Heart left ventricle (tissue), 16 donors: Measurements from ENCODE around the gene TUT4. TPM values are rescaled to one million over a fixed set of nuclear protein-coding genes. Genes with fewer than 3 reads are reported as not detected.

Experiments
- ATAC-seq, 4 donors: fragments of 200-7000 bp; cut with Tn5 transposase; one replicate each; pipeline ENCODE4 v1.9.1; 2020 to 2022; ENCODE audit warnings: moderate library complexity in 4 of 4, mild to moderate bottlenecking in 3 of 4, moderate number of reproducible peaks in 1 of 4
- DNase-seq, 5 donors: peaks; one replicate each; pipeline ENCODE4 v3.0.0-alpha.2; 2020
- H3K27ac ChIP-seq, 12 donors: fragments of 200-600 bp; sonication (generic) in 4 of 12; one replicate each; pipeline versions ENCODE4 v1.5.0 to v1.8.0; 2016 to 2022; ENCODE audit warnings: mild to moderate bottlenecking in 2 of 12
- H3K27me3 ChIP-seq, 9 donors: fragments of 200-600 bp; sonication (generic) in 2 of 9; one replicate each; pipeline versions ENCODE4 v1.5.1 to v1.8.0; 2016 to 2022; ENCODE audit warnings: mild to moderate bottlenecking in 3 of 9
- H3K36me3 ChIP-seq, 9 donors: fragments of 200-600 bp; sonication (generic) in 2 of 9; one replicate each; pipeline versions ENCODE4 v1.5.0 to v1.8.0; 2018 to 2022; ENCODE audit warnings: mild to moderate bottlenecking in 2 of 9
- H3K4me1 ChIP-seq, 12 donors: fragments of 200-600 bp; sonication (generic) in 4 of 12; one replicate each; pipeline versions ENCODE4 v1.5.0 to v1.8.0; 2016 to 2022; ENCODE audit warnings: mild to moderate bottlenecking in 3 of 12
- H3K4me3 ChIP-seq, 12 donors: fragments of 200-600 bp; sonication (generic) in 4 of 12; one replicate each; pipeline versions ENCODE4 v1.5.0 to v1.8.0; 2017 to 2022; ENCODE audit warnings: mild to moderate bottlenecking in 9 of 12, moderate library complexity in 4 of 12
- H3K9me3 ChIP-seq, 12 donors: fragments of 200-600 bp; sonication (generic) in 4 of 12; one replicate each; pipeline versions ENCODE4 v1.5.0 to v1.8.0; 2016 to 2022; ENCODE audit warnings: mild to moderate bottlenecking in 1 of 12
- POLR2A ChIP-seq, 2 donors: fragments of 450-650 bp; IDR thresholded peaks; one replicate each; pipeline ENCODE4 v1.6.1; 2017; ENCODE audit warnings: antibody characterized with exemption in 2 of 2, mild to moderate bottlenecking in 2 of 2, moderate library complexity in 2 of 2
- WGBS, 4 donors: extraction: QIAGEN DNeasy Blood & Tissue Kit in 2 of 4; methylation state at CpG; one replicate each; pipeline versions ENCODE4 v1.1.5 to v1.1.7; 2013 to 2018; 5-methylcytosine and 5-hydroxymethylcytosine counted together
- intact Hi-C, 10 donors: fragments of 100-400 bp; cut with DNase I; formaldehyde crosslinking; loops; one replicate each; pipeline versions ENCODE4 v1.11.1 to v1.14.2; 2022
- polyA plus RNA-seq, 2 donors: library from polyadenylated mRNA; stranded (reverse); fragments of 200-250 nt; gene quantifications; one replicate each; pipeline ENCODE4 v1.2.3, GENCODE V29; 2013
- total RNA-seq, 9 donors: library from RNA; depleted of rRNA in 2 of 9; stranded (reverse); fragments of >200 nt in 2 of 9; fragmentation: NEBNext Ultra II Directional in 3 of 9; extraction: Animal tissue kit (Norgen Biotek cat#: 25700) in 3 of 9; gene quantifications; one replicate each; pipeline versions ENCODE4 v1.1.0 to v1.2.4, GENCODE V29; 2016 to 2023
- TF ChIP-seq, protein P1 (sequence below), 12 donors: fragments of 200-600 bp; sonication (generic) in 4 of 12; IDR thresholded peaks; one replicate each; pipeline versions ENCODE4 v1.5.0 to v1.8.0; 2018 to 2022; ENCODE audit warnings: antibody characterized with exemption in 12 of 12, mild to moderate bottlenecking in 5 of 12
- donor health status: ischemic (EF 13 %, LVEDD 7.1; RV severe dilation, severe dysfunction).
- donor health status: healthy with polysubstance abuse.
- donor health status: DM: no; HTN: yes; CAD: no.
- donor health status: DM: no; HTN: no; CAD: no.
- donor health status: ischemic (EF 25% LVEDD 6.9; RV normal size, moderate dysfunction).
- donor health status: ischemic (EF 25% LVEDD 5.7; RV mildly dilated, moderate dysfunction).
- donor health status: healthy.
- donor health status: DM: yes; HTN: yes; CAD: no.
- donor health status: ischemic (EF 35%, LVEDD 5.7; RV mildly dilated, moderate dysfunction).
- donor health status: nonischemic (EF 11% LVEDD 7.7; RV severe dilation, severe dysfunction).
- donor health status: DM: yes; HTN: yes; CAD: no.
- donor health status: PGD.
- donor health status: ischemic (EF 29% LVEDD 5.4; RV normal size, mild dysfunction).
- donor health status: nonischemic (EF 23%, LVEDD 6.1; RV moderate dilation, normal function).

The TUT4 gene
- total and polyA plus RNA-seq, 11 donors = 14.8 to 43.8 (median 30.4) TPM

DNA sequence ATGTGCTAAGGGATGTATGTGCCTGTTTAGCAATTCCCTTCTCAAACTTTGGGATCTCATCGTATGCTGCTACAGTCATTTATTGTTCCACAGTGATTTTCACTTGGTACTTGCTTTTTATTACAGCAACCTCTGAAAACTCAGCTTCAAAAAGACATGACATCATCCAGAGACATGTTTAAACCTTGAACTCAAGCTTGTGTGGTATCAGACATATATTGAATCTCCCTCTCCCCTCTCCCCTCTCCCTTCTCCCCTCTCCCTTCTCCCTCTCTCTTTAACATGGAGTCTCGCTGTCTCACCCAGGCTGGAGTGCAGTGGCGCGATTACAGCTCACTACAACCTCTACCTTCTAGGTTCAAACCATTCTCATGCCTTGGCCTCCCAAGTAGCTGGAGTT is 19.5 kb upstream of the TUT4 start:
- Histone ChIP-seq H3K27ac (no peak overlapping the region), H3K27me3 (no peaks in the 10 kb centered on the region), H3K36me3 (no peaks in the 10 kb centered on the region), H3K9me3 (no peaks in the 10 kb centered on the region), H3K4me1 (peaks cover 0 to 19% (median 0%) of the 10 kb centered on the region in 12 donors), H3K4me3 (no peak overlapping the region)
- DNase-seq = no peak
- WGBS, 4 donors = 96 to 98% (median 97%) methylated on average over 4 of the region's 4 CpGs
- intact Hi-C loops = loop anchor here in 1 of 10 donors (5.0 kb wide), 1 partner anchor 270 kb away; no protein-coding TSS in a partner anchor
- TF ChIP-seq POLR2A (IDR thresholded peaks at IDR 0.05) = no peak
- TF ChIP-seq, protein P1, sequence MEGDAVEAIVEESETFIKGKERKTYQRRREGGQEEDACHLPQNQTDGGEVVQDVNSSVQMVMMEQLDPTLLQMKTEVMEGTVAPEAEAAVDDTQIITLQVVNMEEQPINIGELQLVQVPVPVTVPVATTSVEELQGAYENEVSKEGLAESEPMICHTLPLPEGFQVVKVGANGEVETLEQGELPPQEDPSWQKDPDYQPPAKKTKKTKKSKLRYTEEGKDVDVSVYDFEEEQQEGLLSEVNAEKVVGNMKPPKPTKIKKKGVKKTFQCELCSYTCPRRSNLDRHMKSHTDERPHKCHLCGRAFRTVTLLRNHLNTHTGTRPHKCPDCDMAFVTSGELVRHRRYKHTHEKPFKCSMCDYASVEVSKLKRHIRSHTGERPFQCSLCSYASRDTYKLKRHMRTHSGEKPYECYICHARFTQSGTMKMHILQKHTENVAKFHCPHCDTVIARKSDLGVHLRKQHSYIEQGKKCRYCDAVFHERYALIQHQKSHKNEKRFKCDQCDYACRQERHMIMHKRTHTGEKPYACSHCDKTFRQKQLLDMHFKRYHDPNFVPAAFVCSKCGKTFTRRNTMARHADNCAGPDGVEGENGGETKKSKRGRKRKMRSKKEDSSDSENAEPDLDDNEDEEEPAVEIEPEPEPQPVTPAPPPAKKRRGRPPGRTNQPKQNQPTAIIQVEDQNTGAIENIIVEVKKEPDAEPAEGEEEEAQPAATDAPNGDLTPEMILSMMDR (IDR thresholded peaks at IDR 0.05) = no peak
- no peak for ATAC-seq

- DNase-seq (no peak), ATAC-seq (no peak)
- TF ChIP-seq, protein P1 (IDR thresholded peaks at IDR 0.05) = no peak
- no peak for TF ChIP-seq POLR2A (IDR thresholded peaks at IDR 0.05)
- Histone ChIP-seq H3K4me1 (peaks cover 0 to 19% (median 0%) of the 10 kb centered on the region in 12 donors), H3K9me3 (no peaks in the 10 kb centered on the region), H3K27me3 (no peaks in the 10 kb centered on the region), H3K27ac (no peak overlapping the region), H3K4me3 (no peak overlapping the region), H3K36me3 (no peaks in the 10 kb centered on the region)
- 77 to 88% (median 84%) methylated on average over 1 of the region's 1 CpG for WGBS, 4 donors
- intact Hi-C loops = loop anchor here in 1 of 10 donors (5.0 kb wide), 1 partner anchor 269 kb away; no protein-coding TSS in a partner anchor
Measured at GRCh38 chr1:52571783-52572182, 18.9 kb upstream of the TUT4 start.

DNA sequence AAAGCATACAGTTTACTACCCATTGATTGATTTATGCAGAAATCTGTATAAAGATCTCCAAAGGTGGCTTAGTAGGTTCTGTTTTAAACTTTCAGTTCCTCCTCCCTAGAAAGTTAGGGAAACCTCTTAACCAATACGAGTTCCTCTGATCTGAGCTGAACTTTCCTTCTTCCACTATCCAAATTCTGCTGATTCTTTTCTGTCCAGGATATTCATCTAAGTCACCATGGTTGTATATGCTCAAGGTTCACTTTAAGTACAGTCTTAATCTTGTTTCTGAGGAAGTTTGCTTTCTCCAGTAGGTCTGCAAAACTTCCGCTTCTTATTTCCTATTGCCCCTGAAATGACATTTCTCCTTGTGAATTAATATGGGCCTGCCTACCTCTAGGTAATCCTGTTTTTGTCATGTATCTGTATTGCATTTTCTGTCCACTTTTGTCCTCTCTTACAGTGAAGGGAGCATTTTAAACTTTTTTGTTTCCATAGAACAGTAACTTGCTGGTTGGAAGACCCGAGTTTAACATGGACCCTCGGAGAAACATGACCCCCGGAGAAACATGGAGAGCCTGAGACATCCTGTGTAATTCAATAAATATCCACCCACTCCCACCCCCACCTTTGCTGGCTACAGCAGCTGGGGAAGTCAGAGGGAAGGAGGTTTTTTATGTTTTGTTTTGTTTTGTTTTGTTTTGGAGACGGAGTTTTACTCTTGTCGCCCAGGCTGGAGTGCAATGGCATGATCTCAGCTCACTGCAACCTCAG is 16.7 kb upstream of the TUT4 start:
- DNase-seq = no peak
- H3K4me3 ChIP-seq = no peak overlapping the region
- no peaks in the 10 kb centered on the region for H3K36me3 ChIP-seq
- ATAC-seq = peak in 1 of 4 donors; percentile 22
- no peaks in the 10 kb centered on the region for H3K9me3 ChIP-seq
- peaks cover 0 to 19% (median 0%) of the 10 kb centered on the region in 12 donors for H3K4me1 ChIP-seq
- no peaks in the 10 kb centered on the region for H3K27me3 ChIP-seq
- WGBS, 4 donors = 45 to 56% (median 53%) methylated on average over 7 of the region's 7 CpGs
- no peak overlapping the region for H3K27ac ChIP-seq
- intact Hi-C loops = loop anchor here in 1 of 10 donors (5.0 kb wide), 1 partner anchor 267 kb away; no protein-coding TSS in a partner anchor
- TF ChIP-seq, protein P1 (IDR thresholded peaks at IDR 0.05) = no peak
- no peak for TF ChIP-seq POLR2A (IDR thresholded peaks at IDR 0.05)

- Histone ChIP-seq H3K36me3 (no peaks in the 10 kb centered on the region), H3K27me3 (no peaks in the 10 kb centered on the region), H3K4me1 (peaks cover 0 to 19% (median 0%) of the 10 kb centered on the region in 12 donors), H3K9me3 (no peaks in the 10 kb centered on the region), H3K4me3 (no peak overlapping the region), H3K27ac (no peak overlapping the region)
- TF ChIP-seq POLR2A (IDR thresholded peaks at IDR 0.05) = no peak
- TF ChIP-seq, protein P1 (IDR thresholded peaks at IDR 0.05) = no peak
- ATAC-seq (no peak), DNase-seq (no peak)
- intact Hi-C loops = no loop called here
- WGBS, 4 donors = 56 to 66% (median 63%) methylated on average over 5 of the region's 5 CpGs
Measured at GRCh38 chr1:52567943-52568342, 15.1 kb upstream of the TUT4 start.
